Measurements from ENCODE around the gene FKBP5.

GRCh38 chr6:35562060-35562459 lies 126.7 kb downstream of the FKBP5 start:
- TF ChIP-seq POLR2A (IDR thresholded peaks at IDR 0.05): no peak
- no peak for TF ChIP-seq EP300 (IDR thresholded peaks at IDR 0.05)
- TF ChIP-seq CTCF (IDR thresholded peaks at IDR 0.05): no peak

Data from ovary (tissue), 3 donors.